Parathyroid adenoma (tissue), 2 donors: ENCODE measurements around the gene LAIR1.

ENCODE experiments used
- H2AFZ ChIP-seq: fragments of 300-600 bp; sonication (generic); one replicate; pipeline ENCODE4 v1.7.0; 2017; ENCODE audit warnings: antibody characterized with exemption, mild to moderate bottlenecking
- H3K27ac ChIP-seq: fragments of 300-600 bp; sonication (generic); one replicate; pipeline ENCODE4 v1.7.0; 2017
- H3K27me3 ChIP-seq: fragments of 300-600 bp; sonication (generic); one replicate; pipeline ENCODE4 v1.7.0; 2017; ENCODE audit warnings: low read length; ENCODE audit not compliant: control insufficient read depth, insufficient read depth
- H3K36me3 ChIP-seq: fragments of 300-600 bp; sonication (generic); one replicate; pipeline ENCODE4 v1.7.0; 2017; ENCODE audit warnings: low read length; ENCODE audit not compliant: control insufficient read depth, insufficient read depth
- H3K4me1 ChIP-seq: fragments of 300-600 bp; sonication (generic); one replicate; pipeline ENCODE4 v1.7.0; 2017; ENCODE audit warnings: control low read depth
- H3K4me2 ChIP-seq: fragments of 300-600 bp; sonication (generic); one replicate; pipeline ENCODE4 v1.7.0; 2017; ENCODE audit warnings: low read length
- H3K4me3 ChIP-seq: fragments of 300-600 bp; sonication (generic); one replicate; pipeline ENCODE4 v1.7.0; 2017; ENCODE audit warnings: low read depth, low read length
- H3K79me2 ChIP-seq: fragments of 300-600 bp; sonication (generic); one replicate; pipeline ENCODE4 v1.7.0; 2017; ENCODE audit warnings: control low read depth
- H3K9ac ChIP-seq: fragments of 300-600 bp; sonication (generic); one replicate; pipeline ENCODE4 v1.7.0; 2017; ENCODE audit warnings: mild to moderate bottlenecking
- H3K9me3 ChIP-seq: fragments of 300-600 bp; sonication (generic); one replicate; pipeline ENCODE4 v1.7.0; 2017; ENCODE audit warnings: low read length; ENCODE audit not compliant: control insufficient read depth
- TF ChIP-seq, protein P1 (sequence below): fragments of 300-600 bp; sonication (generic); IDR thresholded peaks from one replicate; pipeline ENCODE4 v1.7.0; 2017; ENCODE audit warnings: antibody characterized with exemption, mild to moderate bottlenecking
- donor health status: primary hyperparathyroidism.

Gene LAIR1

DNA sequence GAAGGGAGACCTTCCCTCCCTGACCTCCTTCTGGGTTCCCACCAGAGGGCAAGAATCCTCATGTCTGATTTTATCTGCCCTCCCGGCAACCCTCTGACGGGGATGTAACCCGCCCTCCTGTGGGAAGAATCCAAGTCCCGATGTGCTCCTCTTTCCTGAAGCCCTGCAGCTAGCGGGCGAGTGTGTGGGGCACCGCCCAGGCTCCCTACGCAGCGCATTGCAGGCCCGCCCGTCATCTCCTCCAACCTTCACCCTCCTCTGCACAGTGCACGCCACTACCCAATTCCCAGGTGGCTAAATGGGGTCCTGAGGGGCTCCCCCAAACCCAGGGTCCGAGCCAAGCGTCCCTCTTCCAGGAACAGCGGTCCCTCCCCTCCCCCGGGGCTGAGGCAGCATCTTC, 7.3 kb downstream of the LAIR1 start:
- H3K36me3 ChIP-seq, result no peaks in the 10 kb centered on the region
- no peak overlapping the region for H2AFZ ChIP-seq
- TF ChIP-seq, protein P1, sequence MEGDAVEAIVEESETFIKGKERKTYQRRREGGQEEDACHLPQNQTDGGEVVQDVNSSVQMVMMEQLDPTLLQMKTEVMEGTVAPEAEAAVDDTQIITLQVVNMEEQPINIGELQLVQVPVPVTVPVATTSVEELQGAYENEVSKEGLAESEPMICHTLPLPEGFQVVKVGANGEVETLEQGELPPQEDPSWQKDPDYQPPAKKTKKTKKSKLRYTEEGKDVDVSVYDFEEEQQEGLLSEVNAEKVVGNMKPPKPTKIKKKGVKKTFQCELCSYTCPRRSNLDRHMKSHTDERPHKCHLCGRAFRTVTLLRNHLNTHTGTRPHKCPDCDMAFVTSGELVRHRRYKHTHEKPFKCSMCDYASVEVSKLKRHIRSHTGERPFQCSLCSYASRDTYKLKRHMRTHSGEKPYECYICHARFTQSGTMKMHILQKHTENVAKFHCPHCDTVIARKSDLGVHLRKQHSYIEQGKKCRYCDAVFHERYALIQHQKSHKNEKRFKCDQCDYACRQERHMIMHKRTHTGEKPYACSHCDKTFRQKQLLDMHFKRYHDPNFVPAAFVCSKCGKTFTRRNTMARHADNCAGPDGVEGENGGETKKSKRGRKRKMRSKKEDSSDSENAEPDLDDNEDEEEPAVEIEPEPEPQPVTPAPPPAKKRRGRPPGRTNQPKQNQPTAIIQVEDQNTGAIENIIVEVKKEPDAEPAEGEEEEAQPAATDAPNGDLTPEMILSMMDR, result no peak
- no peak overlapping the region for H3K4me3 ChIP-seq
- H3K27ac ChIP-seq, result no peak overlapping the region
- H3K4me2 ChIP-seq, result no peak overlapping the region
- H3K9ac ChIP-seq, result no peak overlapping the region
- H3K27me3 ChIP-seq, result no peaks in the 10 kb centered on the region
- no peaks in the 10 kb centered on the region for H3K4me1 ChIP-seq
- H3K79me2 ChIP-seq, result no peaks in the 10 kb centered on the region
- no peaks in the 10 kb centered on the region for H3K9me3 ChIP-seq

DNA sequence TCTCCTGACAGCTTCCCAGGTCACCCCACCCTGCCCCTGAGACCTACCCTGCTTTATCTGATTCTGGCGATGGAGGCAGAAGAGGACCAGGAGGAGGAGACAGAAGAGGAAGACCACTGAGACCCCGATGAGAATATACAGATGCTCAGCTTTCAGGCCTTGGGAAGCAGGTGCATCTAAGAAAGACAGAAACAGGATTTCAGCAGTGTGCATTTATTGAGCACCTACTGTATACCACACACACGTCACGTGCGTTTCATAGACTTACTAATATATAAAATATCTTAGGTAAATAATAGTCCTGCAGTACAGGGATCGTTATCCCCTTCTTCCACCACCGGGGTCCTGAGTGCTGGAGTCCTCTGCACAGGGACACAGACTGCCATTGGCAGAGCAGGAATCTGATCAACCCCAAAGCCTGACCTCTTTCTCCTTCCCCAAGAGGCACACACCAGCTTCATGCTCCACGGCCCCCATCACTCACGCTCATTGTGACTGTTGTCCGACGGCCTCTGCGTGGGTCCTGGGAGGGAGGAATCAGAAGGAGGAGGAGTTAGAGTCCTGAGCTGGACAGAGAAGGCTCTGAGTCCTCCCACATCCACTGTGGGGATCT, 8.2 kb downstream of the LAIR1 start:
- TF ChIP-seq, protein P1, result no peak
- Histone ChIP-seq H3K27me3 (no peaks in the 10 kb centered on the region), H3K4me3 (no peak overlapping the region), H2AFZ (no peak overlapping the region), H3K9ac (no peak overlapping the region), H3K79me2 (no peaks in the 10 kb centered on the region), H3K4me1 (no peaks in the 10 kb centered on the region), H3K36me3 (no peaks in the 10 kb centered on the region), H3K27ac (no peak overlapping the region), H3K9me3 (no peaks in the 10 kb centered on the region), H3K4me2 (no peak overlapping the region)

DNA sequence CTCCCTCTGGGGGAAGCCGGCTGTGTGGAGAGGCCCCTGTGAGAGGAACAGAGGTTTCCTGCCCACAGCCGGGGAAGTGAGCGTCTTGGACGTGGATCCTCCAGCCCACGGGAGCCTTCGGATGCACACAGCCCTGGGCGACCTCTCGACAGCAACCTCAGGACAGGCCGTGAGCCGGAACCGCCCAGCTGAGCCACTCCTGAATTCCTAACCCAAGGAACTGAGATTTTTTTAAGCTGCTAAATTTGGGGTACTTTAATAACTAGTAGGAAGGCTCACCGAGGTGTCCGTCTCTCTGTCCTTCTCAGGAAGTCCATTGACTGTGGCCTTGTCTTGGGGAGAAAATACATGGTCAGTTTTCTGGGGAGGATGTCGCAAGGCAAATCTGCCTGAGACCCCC, 9.1 kb downstream of the LAIR1 start:
- Histone ChIP-seq H3K27ac (no peak overlapping the region), H3K36me3 (no peaks in the 10 kb centered on the region), H3K9ac (no peak overlapping the region), H2AFZ (no peak overlapping the region), H3K79me2 (no peaks in the 10 kb centered on the region), H3K27me3 (no peaks in the 10 kb centered on the region), H3K4me1 (no peaks in the 10 kb centered on the region), H3K4me2 (no peak overlapping the region), H3K9me3 (no peaks in the 10 kb centered on the region), H3K4me3 (no peak overlapping the region)
- TF ChIP-seq, protein P1, result no peak

DNA sequence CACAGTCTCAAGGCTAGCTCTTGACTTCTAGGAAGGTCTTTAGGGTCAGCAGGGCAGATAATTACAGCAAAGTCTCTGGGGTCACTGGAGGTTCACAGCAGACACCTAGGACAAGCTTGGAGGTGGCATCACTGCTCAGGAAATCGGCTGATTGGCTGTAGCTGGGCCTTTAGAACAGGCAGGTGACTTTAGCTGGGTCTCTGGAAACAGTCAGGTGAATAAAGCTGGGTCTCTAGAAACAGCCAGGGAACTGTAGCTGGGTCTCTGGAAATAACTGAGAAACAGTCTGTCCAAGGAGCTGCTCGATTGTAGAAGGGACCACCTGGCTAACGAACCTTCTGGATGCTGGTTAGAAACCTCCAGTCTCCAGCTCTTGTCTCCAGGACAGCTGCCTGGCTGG, 10.0 kb downstream of the LAIR1 start:
- H3K4me1 ChIP-seq, result no peaks in the 10 kb centered on the region

DNA sequence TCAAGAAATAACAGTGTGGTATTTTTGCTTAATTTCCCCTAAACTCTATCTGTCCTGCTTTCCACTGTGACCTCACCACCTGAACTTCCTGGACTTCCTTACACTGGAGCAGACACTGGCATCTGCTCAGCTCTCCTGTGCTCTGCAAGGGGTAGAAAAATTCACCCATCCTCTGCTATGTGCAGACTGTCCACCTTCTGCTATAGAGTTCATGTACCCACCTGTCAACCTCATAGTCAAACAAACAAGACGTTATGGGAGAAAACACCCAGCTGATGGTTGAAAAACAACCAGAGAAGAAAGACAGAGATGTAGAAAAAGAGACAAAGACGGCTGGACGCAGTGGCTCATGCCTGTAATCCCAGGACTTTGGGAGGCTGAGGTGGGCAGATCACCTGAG, 12.2 kb downstream of the LAIR1 start:
- H3K4me2 ChIP-seq, result no peak overlapping the region
- no peaks in the 10 kb centered on the region for H3K4me1 ChIP-seq
- H3K9me3 ChIP-seq, result no peaks in the 10 kb centered on the region
- H2AFZ ChIP-seq, result no peak overlapping the region
- no peak overlapping the region for H3K9ac ChIP-seq
- H3K27me3 ChIP-seq, result no peaks in the 10 kb centered on the region
- TF ChIP-seq, protein P1, result no peak
- H3K27ac ChIP-seq, result no peak overlapping the region
- H3K79me2 ChIP-seq, result no peaks in the 10 kb centered on the region
- no peak overlapping the region for H3K4me3 ChIP-seq
- no peaks in the 10 kb centered on the region for H3K36me3 ChIP-seq

More for the DNA sequence above, 10.0 kb downstream of the LAIR1 start:
- Histone ChIP-seq H3K9me3 (no peaks in the 10 kb centered on the region), H3K36me3 (no peaks in the 10 kb centered on the region), H3K4me3 (no peak overlapping the region), H2AFZ (no peak overlapping the region), H3K4me2 (no peak overlapping the region), H3K79me2 (no peaks in the 10 kb centered on the region), H3K27me3 (no peaks in the 10 kb centered on the region), H3K27ac (no peak overlapping the region), H3K9ac (no peak overlapping the region)
- TF ChIP-seq, protein P1, result no peak
